Right renal cortex interstitium (tissue), 3 donors: ENCODE data around the gene ATOH7. TPM values are rescaled to one million over a fixed set of nuclear protein-coding genes. Genes with fewer than 3 reads are reported as not detected.

Source experiments
- DNase-seq, 3 donors: peaks; one replicate each; pipeline ENCODE4 v3.0.0-alpha.2; 2013; ENCODE audit warnings: low read depth in 3 of 3, low spot score in 2 of 3
- polyA plus RNA-seq, 3 donors: library from polyadenylated mRNA; unstranded; fragments of 120-200 nt; gene quantifications; one replicate each; pipeline ENCODE4 v1.2.1, GENCODE V29; 2013; ENCODE audit not compliant: insufficient read length in 3 of 3

ATOH7 gene
- polyA plus RNA-seq, 3 donors, result 0.95 to 1.7 (median 1.5) TPM

- no peak for DNase-seq
Observed at GRCh38 chr10:68184546-68184945, 47.4 kb downstream of the ATOH7 start.

Other genes with a start within 250 kb of the ATOH7 start
- 10 to 100 TPM; 43.6 to 45.8 (median 45.0) TPM for gene HERC4, start 156.8 kb downstream of the ATOH7 start, polyA plus RNA-seq
- gene MYPN, start 122.6 kb downstream of the ATOH7 start, polyA plus RNA-seq, result under 1 TPM; 0.04 to 0.10 (median 0.08) TPM
- 100 to 1,000 TPM; 403 to 431 (median 409) TPM for gene HNRNPH3, start 100.0 kb upstream of the ATOH7 start, polyA plus RNA-seq
- gene PBLD, start 100.8 kb upstream of the ATOH7 start, polyA plus RNA-seq, result 10 to 100 TPM; 62.6 to 92.9 (median 85.1) TPM
- gene RUFY2, start 175.2 kb upstream of the ATOH7 start, polyA plus RNA-seq, result 10 to 100 TPM; 20.3 to 25.2 (median 23.5) TPM
- 10 to 100 TPM in 2 of 3 donors, 1 to 10 TPM in 1; 9.7 to 13.2 (median 11.6) TPM for gene DNA2, start 239.9 kb upstream of the ATOH7 start, polyA plus RNA-seq